Activated CD4-positive, alpha-beta memory T cell treated with anti-CD3 and anti-CD28 coated beads for 36 hours (primary cell): ENCODE data around the gene CADM4. TPM values are rescaled to one million over a fixed set of nuclear protein-coding genes. Genes with fewer than 3 reads are reported as not detected.

ENCODE experiments used
- CTCF ChIA-PET: fragments of 350-600 bp; sonication (Branson Sonifier 250); formaldehyde crosslinking; loops from one replicate; lab custom pipeline; 2021; ENCODE audit warnings: antibody characterized with exemption, inconsistent platforms; lab: Charles Lee
- POLR2A ChIA-PET: fragments of 350-600 bp; sonication (Branson Sonifier 250); formaldehyde crosslinking; loops from one replicate; lab custom pipeline; 2021; ENCODE audit warnings: antibody characterized with exemption; lab: Charles Lee
- DNase-seq: peaks from one replicate; pipeline ENCODE4 v3.0.0-alpha.2; 2020
- H3K27ac Mint-ChIP-seq: one replicate; pipeline ENCODE4 v1.8.0; 2021; ENCODE audit warnings: mixed read lengths
- H3K27me3 Mint-ChIP-seq: one replicate; pipeline ENCODE4 v1.8.0; 2021; ENCODE audit warnings: mixed read lengths
- H3K36me3 Mint-ChIP-seq: one replicate; pipeline ENCODE4 v1.8.0; 2021; ENCODE audit warnings: mixed read lengths
- H3K4me1 Mint-ChIP-seq: one replicate; pipeline ENCODE4 v1.8.0; 2021; ENCODE audit warnings: low read depth, mixed read lengths
- H3K4me3 Mint-ChIP-seq: one replicate; pipeline ENCODE4 v1.8.0; 2021; ENCODE audit warnings: mild to moderate bottlenecking, mixed read lengths
- H3K9me3 Mint-ChIP-seq: one replicate; pipeline ENCODE4 v1.8.0; 2021; ENCODE audit warnings: mixed read lengths
- intact Hi-C: fragments of 100-400 bp; cut with micrococcal nuclease; formaldehyde crosslinking; loops from one replicate; pipeline ENCODE4 v1.15.1; 2023
- total RNA-seq, 2 experiments: library from RNA; stranded (reverse); gene quantifications; one replicate each; pipeline ENCODE4 v1.2.3, GENCODE V29; 2021

Gene CADM4
- total RNA-seq, 2 experiments from 2014 or later, result 0.39 to 0.57 TPM

GRCh38 chr19:43674596-43674995 lies 34.9 kb upstream of the CADM4 start:
- H3K36me3 Mint-ChIP-seq, result no peaks in the 10 kb centered on the region
- CTCF ChIA-PET, result interaction anchor here (1.0 kb wide), 1 partner anchor 131 kb away, joined by 3 read pairs; no protein-coding TSS in a partner anchor
- no peak for DNase-seq
- H3K4me1 Mint-ChIP-seq, result peaks cover 19% of the 10 kb centered on the region
- H3K27ac Mint-ChIP-seq, result no peak overlapping the region
- intact Hi-C loops, result no loop called here
- no peak overlapping the region for H3K4me3 Mint-ChIP-seq
- POLR2A ChIA-PET, result no interaction called here
- H3K27me3 Mint-ChIP-seq, result no peaks in the 10 kb centered on the region
- H3K9me3 Mint-ChIP-seq, result no peaks in the 10 kb centered on the region

- no peaks in the 10 kb centered on the region for H3K36me3 Mint-ChIP-seq
- no peaks in the 10 kb centered on the region for H3K27me3 Mint-ChIP-seq
- H3K4me1 Mint-ChIP-seq, result peaks cover 21% of the 10 kb centered on the region
- no peak for DNase-seq
- H3K4me3 Mint-ChIP-seq, result no peak overlapping the region
- CTCF ChIA-PET, result interaction anchor here (1.0 to 1.3 kb wide), 2 partner anchors 93 to 131 kb away, joined by 3 read pairs; no protein-coding TSS in a partner anchor
- intact Hi-C loops, result no loop called here
- H3K9me3 Mint-ChIP-seq, result no peaks in the 10 kb centered on the region
- H3K27ac Mint-ChIP-seq, result no peak overlapping the region
- POLR2A ChIA-PET, result no interaction called here
Measured at GRCh38 chr19:43674183-43674582, 34.5 kb upstream of the CADM4 start.

- ChIA-PET CTCF (interaction anchor here (1.3 kb wide), 1 partner anchor 94 kb away, joined by 3 read pairs; no protein-coding TSS in a partner anchor), POLR2A (no interaction called here)
- Mint-ChIP-seq H3K27me3 (no peaks in the 10 kb centered on the region), H3K36me3 (no peaks in the 10 kb centered on the region), H3K27ac (no peak overlapping the region), H3K9me3 (no peaks in the 10 kb centered on the region), H3K4me1 (peaks cover 21% of the 10 kb centered on the region), H3K4me3 (no peak overlapping the region)
- no peak for DNase-seq
- intact Hi-C loops, result no loop called here
Measured at GRCh38 chr19:43673637-43674036, 34.0 kb upstream of the CADM4 start.

GRCh38 chr19:43672061-43672679 lies 32.5 kb upstream of the CADM4 start:
- H3K27me3 Mint-ChIP-seq, result no peaks in the 10 kb centered on the region
- H3K27ac Mint-ChIP-seq, result no peak overlapping the region
- H3K36me3 Mint-ChIP-seq, result peaks cover 6% of the 10 kb centered on the region
- no peak for DNase-seq
- intact Hi-C loops, result no loop called here
- ChIA-PET POLR2A (interaction anchor here (0.6 to 1.1 kb wide), 3 partner anchors 23 to 113 kb away, joined by 3 to 4 read pairs (median 3); partner anchors contain the start of gene SMG9), CTCF (interaction anchor here (1.2 kb wide), 1 partner anchor 23 kb away, joined by 4 read pairs; no protein-coding TSS in a partner anchor)
- H3K4me3 Mint-ChIP-seq, result no peak overlapping the region
- H3K4me1 Mint-ChIP-seq, result peaks cover 33% of the 10 kb centered on the region
- no peaks in the 10 kb centered on the region for H3K9me3 Mint-ChIP-seq

- CTCF ChIA-PET, result interaction anchor here (0.6 to 3.1 kb wide), 40 partner anchors 10 to 1223 kb away, joined by 3 to 13 read pairs (median 4); partner anchors contain the start of genes IRGQ, KCNN4, ZNF283 and ZNF45
- Mint-ChIP-seq H3K27ac (peak overlapping the region; percentile 63), H3K4me1 (peaks cover 41% of the 10 kb centered on the region), H3K4me3 (peak overlapping the region; percentile 81), H3K36me3 (peaks cover 17% of the 10 kb centered on the region), H3K27me3 (no peaks in the 10 kb centered on the region), H3K9me3 (no peaks in the 10 kb centered on the region)
- intact Hi-C loops, result loop anchor here (1.0 to 5.0 kb wide), 11 partner anchors 33 to 205 kb away; partner anchors contain the start of genes IRGQ, SMG9, ZNF428 and ZNF575
- peak; percentile 98 for DNase-seq
- POLR2A ChIA-PET, result interaction anchor here (0.6 to 1.8 kb wide), 9 partner anchors 33 to 113 kb away, joined by 3 to 11 read pairs (median 4); partner anchors contain the start of genes IRGQ, KCNN4, SMG9 and ZNF428
Measured at GRCh38 chr19:43668406-43669109, 28.9 kb upstream of the CADM4 start.

GRCh38 chr19:43667876-43668405 lies 28.3 kb upstream of the CADM4 start:
- Mint-ChIP-seq H3K9me3 (no peaks in the 10 kb centered on the region), H3K36me3 (peaks cover 17% of the 10 kb centered on the region), H3K4me1 (peaks cover 45% of the 10 kb centered on the region), H3K27ac (peak overlapping the region; percentile 63), H3K4me3 (peak overlapping the region; percentile 81), H3K27me3 (no peaks in the 10 kb centered on the region)
- DNase-seq, result no peak
- intact Hi-C loops, result loop anchor here (1.0 to 5.0 kb wide), 11 partner anchors 33 to 205 kb away; partner anchors contain the start of genes IRGQ, SMG9, ZNF428 and ZNF575
- ChIA-PET CTCF (interaction anchor here (0.6 to 3.1 kb wide), 40 partner anchors 10 to 1222 kb away, joined by 3 to 13 read pairs (median 4); partner anchors contain the start of genes IRGQ, KCNN4, ZNF283 and ZNF45), POLR2A (interaction anchor here (0.6 to 1.8 kb wide), 9 partner anchors 33 to 113 kb away, joined by 3 to 11 read pairs (median 4); partner anchors contain the start of genes IRGQ, KCNN4, SMG9 and ZNF428)

GRCh38 chr19:43667126-43667875 lies 27.7 kb upstream of the CADM4 start:
- H3K27ac Mint-ChIP-seq, result no peak overlapping the region
- no peaks in the 10 kb centered on the region for H3K27me3 Mint-ChIP-seq
- peak overlapping the region; percentile 81 for H3K4me3 Mint-ChIP-seq
- H3K36me3 Mint-ChIP-seq, result peaks cover 17% of the 10 kb centered on the region
- ChIA-PET CTCF (interaction anchor here (1.1 to 1.5 kb wide), 2 partner anchors 71 to 113 kb away, joined by 3 to 9 read pairs; no protein-coding TSS in a partner anchor), POLR2A (interaction anchor here (1.2 kb wide), 1 partner anchor 69 kb away, joined by 3 read pairs; no protein-coding TSS in a partner anchor)
- no peaks in the 10 kb centered on the region for H3K9me3 Mint-ChIP-seq
- intact Hi-C loops, result loop anchor here (5.0 kb wide), 2 partner anchors 55 to 100 kb away; no protein-coding TSS in a partner anchor
- H3K4me1 Mint-ChIP-seq, result peaks cover 45% of the 10 kb centered on the region
- DNase-seq, result no peak

- peak; percentile 66 for DNase-seq
- Mint-ChIP-seq H3K27ac (peak overlapping the region; percentile 68), H3K9me3 (peaks cover 5% of the 10 kb centered on the region), H3K4me3 (no peak overlapping the region), H3K4me1 (peaks cover 34% of the 10 kb centered on the region), H3K27me3 (no peaks in the 10 kb centered on the region), H3K36me3 (peaks cover 24% of the 10 kb centered on the region)
- intact Hi-C loops, result no loop called here
- ChIA-PET CTCF (interaction anchor here (1.0 kb wide), 1 partner anchor 217 kb away, joined by 3 read pairs; no protein-coding TSS in a partner anchor), POLR2A (no interaction called here)
Measured at GRCh38 chr19:43664018-43664417, 24.4 kb upstream of the CADM4 start.

- H3K9me3 Mint-ChIP-seq, result peaks cover 13% of the 10 kb centered on the region
- H3K27me3 Mint-ChIP-seq, result no peaks in the 10 kb centered on the region
- intact Hi-C loops, result no loop called here
- no peak overlapping the region for H3K4me3 Mint-ChIP-seq
- peaks cover 30% of the 10 kb centered on the region for H3K36me3 Mint-ChIP-seq
- ChIA-PET CTCF (no interaction called here), POLR2A (no interaction called here)
- DNase-seq, result no peak
- no peak overlapping the region for H3K27ac Mint-ChIP-seq
- peaks cover 25% of the 10 kb centered on the region for H3K4me1 Mint-ChIP-seq
Measured at GRCh38 chr19:43662487-43662886, 22.8 kb upstream of the CADM4 start.

GRCh38 chr19:43660971-43661360 lies 21.3 kb upstream of the CADM4 start:
- Mint-ChIP-seq H3K36me3 (peaks cover 33% of the 10 kb centered on the region), H3K27me3 (no peaks in the 10 kb centered on the region), H3K27ac (no peak overlapping the region), H3K9me3 (peaks cover 13% of the 10 kb centered on the region), H3K4me3 (no peak overlapping the region), H3K4me1 (peaks cover 21% of the 10 kb centered on the region)
- ChIA-PET CTCF (no interaction called here), POLR2A (no interaction called here)
- DNase-seq, result no peak
- intact Hi-C loops, result no loop called here
